HG03565 (cell line): ENCODE results near the gene PRKAG3.
"Not testable (repeated sequence)": the region's sequence is repeated elsewhere in the genome, so short reads cannot be mapped to it uniquely, and the experiment has no call there.

Experiments
- ATAC-seq: cut with Tn5 transposase; IDR thresholded peaks from one replicate; pipeline ENCODE4 v1.9.1; 2021; ENCODE audit warnings: mild to moderate bottlenecking, moderate library complexity; ENCODE audit not compliant: unreplicated experiment

Gene PRKAG3

GRCh38 chr2:218844334-218844733 lies 12.7 kb upstream of the PRKAG3 start:
- not testable (repeated sequence) for ATAC-seq

- ATAC-seq = no peak
Measured at GRCh38 chr2:218839888-218840287, 8.3 kb upstream of the PRKAG3 start.

GRCh38 chr2:218839430-218839829 lies 7.8 kb upstream of the PRKAG3 start:
- ATAC-seq = no peak

GRCh38 chr2:218837495-218837894 lies 5.9 kb upstream of the PRKAG3 start:
- ATAC-seq = no peak

GRCh38 chr2:218834685-218835084 lies 3.1 kb upstream of the PRKAG3 start:
- ATAC-seq = no peak

GRCh38 chr2:218833023-218833609 lies 1.5 kb upstream of the PRKAG3 start:
- ATAC-seq = no peak

GRCh38 chr2:218832520-218832919 lies 917 bp upstream of the PRKAG3 start:
- ATAC-seq = no peak

- no peak for ATAC-seq
Measured at GRCh38 chr2:218832081-218832480, 478 bp upstream of the PRKAG3 start.

GRCh38 chr2:218830526-218831306 lies 887 bp downstream of the PRKAG3 start:
- ATAC-seq = no peak

GRCh38 chr2:218829868-218830451 lies 1.6 kb downstream of the PRKAG3 start:
- no peak for ATAC-seq

GRCh38 chr2:218828477-218828778 lies 3.2 kb downstream of the PRKAG3 start:
- no peak for ATAC-seq

GRCh38 chr2:218827701-218828476 lies 3.7 kb downstream of the PRKAG3 start:
- no peak for ATAC-seq

GRCh38 chr2:218826791-218827190 lies 4.8 kb downstream of the PRKAG3 start:
- ATAC-seq = no peak

- no peak for ATAC-seq
Measured at GRCh38 chr2:218824004-218824403, 7.6 kb downstream of the PRKAG3 start.

GRCh38 chr2:218823196-218823855 lies 8.3 kb downstream of the PRKAG3 start:
- ATAC-seq = no peak

GRCh38 chr2:218822622-218823021 lies 9.0 kb downstream of the PRKAG3 start:
- ATAC-seq = no peak

GRCh38 chr2:218821605-218822211 lies 9.9 kb downstream of the PRKAG3 start:
- no peak for ATAC-seq

GRCh38 chr2:218820746-218821369 lies 10.7 kb downstream of the PRKAG3 start:
- ATAC-seq = no peak

- ATAC-seq = no peak
Measured at GRCh38 chr2:218819093-218819492, 12.5 kb downstream of the PRKAG3 start.

GRCh38 chr2:218816561-218817011 lies 15.0 kb downstream of the PRKAG3 start:
- no peak for ATAC-seq
